Measurements from ENCODE around the gene DNAH17.

The DNAH17 gene

GRCh38 chr17:78605886-78606285, 28.7 kb upstream of the DNAH17 start:
- no peak for DNase-seq

- DNase-seq, result no peak
Measured at GRCh38 chr17:78605429-78605828, 28.2 kb upstream of the DNAH17 start.

- no peak for DNase-seq
Measured at GRCh38 chr17:78602246-78602645, 25.1 kb upstream of the DNAH17 start.

- DNase-seq, result no peak
Measured at GRCh38 chr17:78601577-78602190, 24.5 kb upstream of the DNAH17 start.

GRCh38 chr17:78600181-78600721, 23.1 kb upstream of the DNAH17 start:
- no peak for DNase-seq

GRCh38 chr17:78599419-78599818, 22.2 kb upstream of the DNAH17 start:
- no peak for DNase-seq

GRCh38 chr17:78598013-78598471, 20.8 kb upstream of the DNAH17 start:
- DNase-seq, result no peak

GRCh38 chr17:78596871-78597764, 19.9 kb upstream of the DNAH17 start:
- DNase-seq, result no peak

- no peak for DNase-seq
Measured at GRCh38 chr17:78595135-78595810, 18.1 kb upstream of the DNAH17 start.

GRCh38 chr17:78592991-78593329, 15.8 kb upstream of the DNAH17 start:
- no peak for DNase-seq

- DNase-seq, result no peak
Measured at GRCh38 chr17:78591263-78591671, 14.1 kb upstream of the DNAH17 start.

GRCh38 chr17:78589885-78590284, 12.7 kb upstream of the DNAH17 start:
- DNase-seq, result no peak

GRCh38 chr17:78589031-78589675, 12.0 kb upstream of the DNAH17 start:
- no peak for DNase-seq

GRCh38 chr17:78588258-78589030, 11.2 kb upstream of the DNAH17 start:
- DNase-seq, result no peak

GRCh38 chr17:78585006-78585630, 7.9 kb upstream of the DNAH17 start:
- DNase-seq, result no peak

- no peak for DNase-seq
Measured at GRCh38 chr17:78583091-78583490, 5.9 kb upstream of the DNAH17 start.

GRCh38 chr17:78581304-78581703, 4.1 kb upstream of the DNAH17 start:
- no peak for DNase-seq

GRCh38 chr17:78580277-78580804, 3.1 kb upstream of the DNAH17 start:
- no peak for DNase-seq

GRCh38 chr17:78576389-78577112, 645 bp downstream of the DNAH17 start:
- DNase-seq, result no peak

- DNase-seq, result no peak
Measured at GRCh38 chr17:78575899-78576298, 1.3 kb downstream of the DNAH17 start.

- no peak for DNase-seq
Measured at GRCh38 chr17:78575340-78575739, 1.9 kb downstream of the DNAH17 start.
